ENCODE measurements around the gene MAMDC2.

- TF ChIP-seq, protein P1, sequence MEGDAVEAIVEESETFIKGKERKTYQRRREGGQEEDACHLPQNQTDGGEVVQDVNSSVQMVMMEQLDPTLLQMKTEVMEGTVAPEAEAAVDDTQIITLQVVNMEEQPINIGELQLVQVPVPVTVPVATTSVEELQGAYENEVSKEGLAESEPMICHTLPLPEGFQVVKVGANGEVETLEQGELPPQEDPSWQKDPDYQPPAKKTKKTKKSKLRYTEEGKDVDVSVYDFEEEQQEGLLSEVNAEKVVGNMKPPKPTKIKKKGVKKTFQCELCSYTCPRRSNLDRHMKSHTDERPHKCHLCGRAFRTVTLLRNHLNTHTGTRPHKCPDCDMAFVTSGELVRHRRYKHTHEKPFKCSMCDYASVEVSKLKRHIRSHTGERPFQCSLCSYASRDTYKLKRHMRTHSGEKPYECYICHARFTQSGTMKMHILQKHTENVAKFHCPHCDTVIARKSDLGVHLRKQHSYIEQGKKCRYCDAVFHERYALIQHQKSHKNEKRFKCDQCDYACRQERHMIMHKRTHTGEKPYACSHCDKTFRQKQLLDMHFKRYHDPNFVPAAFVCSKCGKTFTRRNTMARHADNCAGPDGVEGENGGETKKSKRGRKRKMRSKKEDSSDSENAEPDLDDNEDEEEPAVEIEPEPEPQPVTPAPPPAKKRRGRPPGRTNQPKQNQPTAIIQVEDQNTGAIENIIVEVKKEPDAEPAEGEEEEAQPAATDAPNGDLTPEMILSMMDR (IDR thresholded peaks at IDR 0.05; ENCODE audit: control extremely low read depth in 1 of 3, insufficient read depth in 1 of 3, low read depth in 1 of 3, low read length in 3 of 3) = no peak
- TF ChIP-seq SUZ12 (IDR thresholded peaks at IDR 0.05; ENCODE audit: low read length) (no peak), EZH2 (IDR thresholded peaks at IDR 0.05; ENCODE audit: low read depth, low read length, severe bottlenecking) (no peak), SP2 (IDR thresholded peaks at IDR 0.05; ENCODE audit: low read length) (no peak), SIN3A (conservative IDR thresholded peaks at IDR 0.05 in 1 of 2, IDR thresholded peaks at IDR 0.05 in 1 of 2; ENCODE audit: low read depth in 1 of 2, low read length in 2 of 2) (no peak), HDAC2 (IDR thresholded peaks at IDR 0.05; ENCODE audit: borderline replicate concordance in 1 of 2, low read depth in 2 of 2, low read length in 2 of 2) (no peak), FOSL1 (IDR thresholded peaks at IDR 0.05; ENCODE audit: insufficient read depth, low read depth, low read length) (no peak), POLR2A (IDR thresholded peaks at IDR 0.05; ENCODE audit: control extremely low read depth in 1 of 2, low read depth in 2 of 2, low read length in 2 of 2) (no peak), TAF1 (IDR thresholded peaks at IDR 0.05; ENCODE audit: low read depth, low read length) (no peak), JUN (IDR thresholded peaks at IDR 0.05; ENCODE audit: low read depth, low read length) (no peak), TBP (IDR thresholded peaks at IDR 0.05; ENCODE audit: low read depth, low read length) (no peak)
- TF ChIP-seq, protein P2, sequence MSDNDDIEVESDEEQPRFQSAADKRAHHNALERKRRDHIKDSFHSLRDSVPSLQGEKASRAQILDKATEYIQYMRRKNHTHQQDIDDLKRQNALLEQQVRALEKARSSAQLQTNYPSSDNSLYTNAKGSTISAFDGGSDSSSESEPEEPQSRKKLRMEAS (IDR thresholded peaks at IDR 0.05) = no peak
Observed at GRCh38 chr9:70134360-70134759, 90.7 kb downstream of the MAMDC2 start.

All from H1 (cell line).